ENCODE data around the gene VPS45. TPM values are rescaled to one million over a fixed set of nuclear protein-coding genes. Genes with fewer than 3 reads are reported as not detected.
"Not testable (repeated sequence)": the region's sequence is repeated elsewhere in the genome, so short reads cannot be mapped to it uniquely, and the experiment has no call there.

The VPS45 gene
- polyA plus RNA-seq, 1 donor = 45.4 TPM

- DNase-seq (ENCODE audit: low read depth) = no peak
Observed at GRCh38 chr1:150159550-150159949, 92.0 kb downstream of the VPS45 start.

DNA sequence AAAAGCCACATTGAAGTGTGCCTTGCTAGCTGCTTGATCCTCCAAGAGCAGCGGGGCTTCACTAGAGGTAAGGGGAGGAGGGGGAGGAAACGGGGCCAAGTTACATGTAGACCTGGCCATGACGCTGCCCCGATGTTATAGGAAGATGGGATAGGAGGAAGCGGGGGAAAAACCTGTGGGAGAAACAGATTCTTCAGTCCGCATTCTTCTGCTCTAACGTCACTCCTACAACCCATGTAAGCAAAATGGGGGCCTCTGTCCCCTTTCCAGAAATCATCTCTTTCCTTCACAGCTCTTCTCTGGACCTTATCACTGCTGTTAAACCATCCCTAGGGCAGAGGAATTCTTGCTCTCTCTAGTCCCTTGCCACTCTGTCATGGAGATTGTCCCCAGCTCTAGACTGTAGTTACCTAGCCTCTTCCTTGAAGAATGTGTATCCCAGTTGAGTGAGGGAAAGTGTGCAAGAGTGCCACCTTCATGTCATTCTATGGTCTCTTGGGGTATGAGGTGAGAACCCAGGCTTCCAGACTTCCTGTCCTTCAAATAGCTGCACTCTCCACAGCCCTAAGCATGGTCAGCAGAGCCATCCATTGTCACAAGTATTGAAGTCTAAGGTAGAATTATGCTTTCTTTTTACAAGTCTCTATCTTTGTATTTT lies 93.5 kb downstream of the VPS45 start:
- no peak for DNase-seq (ENCODE audit: low read depth)

DNA sequence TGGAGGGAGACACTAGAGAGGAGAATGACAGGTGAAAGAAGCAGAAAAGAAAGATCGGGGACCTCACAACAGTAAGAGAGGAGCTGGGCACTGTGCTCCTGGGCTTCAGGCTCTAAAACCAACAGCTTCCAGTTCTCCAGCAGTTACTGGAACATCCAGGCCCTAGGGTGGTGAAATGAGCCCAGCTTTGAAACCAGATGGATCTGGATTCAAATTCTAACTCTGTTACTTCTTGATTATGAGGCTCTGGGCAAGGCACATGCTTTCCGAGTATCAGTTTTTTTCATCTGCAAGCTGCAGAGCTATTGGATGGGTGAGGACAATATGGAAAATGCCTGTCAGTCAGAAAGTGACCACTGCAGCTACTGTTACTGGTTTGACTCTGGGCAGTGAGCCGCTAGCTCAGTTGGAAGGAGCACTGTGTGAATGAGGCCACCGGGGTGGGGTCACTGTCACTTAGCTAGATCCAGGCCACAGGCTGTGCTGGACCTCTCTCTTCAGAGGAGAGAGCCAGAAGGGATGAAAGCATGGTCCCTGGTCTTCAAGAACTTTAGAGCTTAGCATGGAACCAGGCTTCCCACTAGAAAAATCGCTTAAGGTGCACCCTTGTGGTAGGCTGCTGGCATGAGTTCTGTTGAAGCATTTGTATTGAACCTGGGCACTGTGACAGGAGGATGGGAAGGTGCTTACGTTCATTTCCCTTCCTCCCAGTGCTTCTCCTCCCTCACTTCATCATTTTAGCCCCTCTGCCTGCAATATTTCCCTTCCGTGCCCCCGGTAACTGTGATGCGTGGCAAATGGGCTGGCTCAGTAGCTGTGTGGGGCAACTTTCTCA lies 94.4 kb downstream of the VPS45 start:
- no peak for DNase-seq (ENCODE audit: low read depth)

GRCh38 chr1:150162582-150162861 lies 94.9 kb downstream of the VPS45 start:
- DNase-seq (ENCODE audit: low read depth) = no peak

GRCh38 chr1:150162862-150163706 lies 95.5 kb downstream of the VPS45 start:
- DNase-seq (ENCODE audit: low read depth) = peak; percentile 92

- DNase-seq (ENCODE audit: low read depth) = no peak
Observed at GRCh38 chr1:150164224-150164623, 96.6 kb downstream of the VPS45 start.

- no peak for DNase-seq (ENCODE audit: low read depth)
Observed at GRCh38 chr1:150164779-150165178, 97.2 kb downstream of the VPS45 start.

DNA sequence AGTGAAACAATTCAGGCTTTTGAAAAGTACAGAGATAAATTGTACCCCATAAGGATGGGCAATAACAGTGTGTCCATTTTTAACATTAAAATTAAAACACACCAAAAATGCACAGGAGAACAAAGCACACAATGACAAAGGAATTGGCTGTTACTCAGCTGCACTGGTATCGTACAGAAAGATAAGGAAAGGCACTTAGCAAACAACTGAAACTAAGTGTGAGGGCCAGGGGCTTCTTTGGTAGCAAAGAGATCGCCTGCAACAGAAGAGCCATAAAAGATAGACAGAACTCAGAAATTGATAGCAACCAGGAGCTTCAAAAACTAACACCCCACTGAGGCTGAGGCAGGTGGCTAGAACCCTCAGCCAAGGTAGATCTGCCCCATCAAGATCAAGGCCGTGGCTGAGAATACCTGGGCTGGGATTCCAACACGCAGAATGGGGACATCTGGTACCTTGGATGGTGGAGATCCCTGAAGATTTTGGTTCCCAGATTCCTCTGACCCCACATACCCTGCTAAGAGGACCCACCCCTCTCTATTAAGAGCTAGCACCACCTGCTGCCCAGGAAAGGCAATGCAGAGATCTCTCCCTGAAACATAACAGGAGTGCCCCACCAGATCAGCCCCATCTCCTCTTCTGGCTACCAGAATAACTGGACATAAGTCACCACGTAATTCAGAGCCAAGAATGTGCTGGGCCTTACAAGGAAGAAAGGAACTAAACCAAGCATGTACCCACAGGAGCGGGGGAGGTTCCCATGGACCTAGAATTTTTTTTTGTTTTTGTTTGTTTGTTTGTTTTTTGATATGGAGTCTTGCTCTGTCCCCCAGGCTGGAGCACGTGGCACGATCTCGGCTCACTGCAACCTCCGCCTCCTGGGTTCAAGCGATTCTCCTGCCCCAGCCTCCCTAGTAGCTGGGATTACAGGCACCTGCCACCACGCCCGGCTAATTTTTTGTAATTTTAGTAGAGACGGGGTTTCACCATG lies 98.3 kb downstream of the VPS45 start:
- DNase-seq (ENCODE audit: low read depth) = no peak

GRCh38 chr1:150168960-150169601 lies 101.5 kb downstream of the VPS45 start:
- no peak for DNase-seq (ENCODE audit: low read depth)

DNA sequence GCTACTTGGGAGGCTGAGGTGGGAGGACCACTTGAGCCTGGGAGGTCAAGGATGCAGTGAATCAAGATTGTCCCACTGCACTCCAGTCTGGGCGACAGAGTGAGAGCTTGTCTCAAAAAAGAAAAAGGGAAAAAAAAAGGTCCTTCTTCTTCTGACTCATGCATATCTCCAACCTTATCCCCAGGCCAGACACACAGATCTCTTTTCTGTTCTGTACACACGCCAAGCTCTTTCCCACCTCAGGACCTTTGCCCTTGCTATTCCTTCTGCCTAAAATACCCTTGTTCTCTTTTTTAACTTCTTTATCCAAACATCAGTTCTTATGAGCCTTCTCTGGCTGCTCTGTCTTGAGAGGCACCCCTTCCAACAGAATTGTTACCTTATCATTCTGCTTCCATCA lies 104.2 kb downstream of the VPS45 start:
- DNase-seq (ENCODE audit: low read depth) = no peak

DNA sequence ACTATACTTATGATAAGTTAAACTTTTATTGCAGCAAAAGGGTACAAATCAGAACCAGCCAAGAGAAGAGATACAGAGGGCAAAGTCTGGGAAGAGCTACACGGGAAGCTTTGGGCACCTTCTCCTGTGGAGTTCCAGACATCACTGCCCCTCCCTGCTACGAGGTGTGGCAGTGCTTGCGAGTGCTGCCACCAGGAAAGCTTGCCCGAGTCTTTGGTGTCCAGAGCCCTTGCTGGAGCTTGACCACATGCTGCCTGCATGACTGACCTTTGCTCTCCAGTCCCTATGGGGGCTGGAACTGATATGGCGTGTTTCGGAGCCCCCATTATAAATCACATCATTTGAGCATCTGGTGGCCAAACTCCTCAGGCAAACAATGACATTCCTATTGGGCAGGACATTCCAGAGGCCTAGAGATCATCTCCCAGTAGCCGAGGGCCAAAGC lies 105.6 kb downstream of the VPS45 start:
- DNase-seq (ENCODE audit: low read depth) = no peak

GRCh38 chr1:150176593-150176992 lies 109.0 kb downstream of the VPS45 start:
- DNase-seq (ENCODE audit: low read depth) = no peak

- DNase-seq (ENCODE audit: low read depth) = no peak
Observed at GRCh38 chr1:150178548-150178947, 111.0 kb downstream of the VPS45 start.

- no peak for DNase-seq (ENCODE audit: low read depth)
Observed at GRCh38 chr1:150179867-150180266, 112.3 kb downstream of the VPS45 start.

DNA sequence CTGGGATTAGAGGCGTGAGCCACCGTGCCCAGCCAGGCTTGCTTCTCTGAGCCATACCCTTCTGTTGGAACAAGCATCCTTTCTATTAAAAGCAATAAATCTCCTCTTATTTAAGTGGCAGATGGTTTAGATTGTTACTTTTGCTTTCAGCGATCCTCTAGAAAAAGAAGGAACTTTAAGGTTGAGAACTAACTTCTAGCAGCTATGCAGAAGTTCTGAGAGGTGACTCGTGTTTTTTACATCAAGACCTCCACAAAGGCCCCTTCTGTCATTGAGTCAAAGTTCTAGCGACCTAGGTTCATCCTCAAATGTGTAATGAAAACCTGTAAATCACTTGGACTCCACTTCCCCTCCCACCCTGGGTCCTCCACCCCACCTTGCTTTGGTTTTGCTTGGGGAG lies 112.9 kb downstream of the VPS45 start:
- no peak for DNase-seq (ENCODE audit: low read depth)

DNA sequence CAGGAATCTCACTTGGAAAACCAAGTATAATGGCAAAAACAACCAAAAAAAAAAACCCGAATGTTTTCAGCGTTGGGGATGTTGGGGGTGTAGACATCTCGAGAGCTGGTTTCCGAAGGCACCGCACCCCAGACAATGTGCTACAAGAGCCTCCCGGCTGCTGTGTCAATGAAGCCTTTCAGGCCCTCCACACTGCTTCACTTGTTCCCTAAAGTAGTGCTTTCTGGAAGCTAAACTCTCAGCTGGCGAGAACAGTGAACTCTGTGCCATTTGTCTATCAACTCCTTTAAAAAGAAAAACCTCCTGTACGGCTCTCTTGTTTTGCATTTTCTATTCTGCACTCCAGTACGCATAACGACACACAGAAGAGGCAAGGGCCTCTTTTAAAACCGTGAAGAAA lies 114.7 kb downstream of the VPS45 start:
- no peak for DNase-seq (ENCODE audit: low read depth)

- DNase-seq (ENCODE audit: low read depth) = no peak
Observed at GRCh38 chr1:150183061-150183460, 115.5 kb downstream of the VPS45 start.

- no peak for DNase-seq (ENCODE audit: low read depth)
Observed at GRCh38 chr1:150185481-150185880, 117.9 kb downstream of the VPS45 start.

DNA sequence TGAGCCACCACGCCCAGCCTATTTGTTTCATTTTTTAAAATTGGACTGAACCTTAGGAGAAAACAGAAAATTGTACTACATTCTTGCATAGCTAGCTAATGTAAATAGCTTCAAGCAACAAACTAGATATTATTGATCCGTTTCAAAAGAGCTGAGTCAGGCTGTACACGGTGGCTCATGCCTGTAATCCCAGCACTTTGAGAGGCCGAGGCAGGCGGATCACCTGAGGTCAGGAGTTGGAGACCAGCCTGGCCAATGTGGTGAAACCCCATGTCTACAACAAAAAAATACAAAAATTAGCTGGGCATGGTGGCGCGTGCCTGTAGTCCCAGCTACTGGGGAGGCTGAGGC lies 118.8 kb downstream of the VPS45 start:
- not testable (repeated sequence) for DNase-seq (ENCODE audit: low read depth)

DNA sequence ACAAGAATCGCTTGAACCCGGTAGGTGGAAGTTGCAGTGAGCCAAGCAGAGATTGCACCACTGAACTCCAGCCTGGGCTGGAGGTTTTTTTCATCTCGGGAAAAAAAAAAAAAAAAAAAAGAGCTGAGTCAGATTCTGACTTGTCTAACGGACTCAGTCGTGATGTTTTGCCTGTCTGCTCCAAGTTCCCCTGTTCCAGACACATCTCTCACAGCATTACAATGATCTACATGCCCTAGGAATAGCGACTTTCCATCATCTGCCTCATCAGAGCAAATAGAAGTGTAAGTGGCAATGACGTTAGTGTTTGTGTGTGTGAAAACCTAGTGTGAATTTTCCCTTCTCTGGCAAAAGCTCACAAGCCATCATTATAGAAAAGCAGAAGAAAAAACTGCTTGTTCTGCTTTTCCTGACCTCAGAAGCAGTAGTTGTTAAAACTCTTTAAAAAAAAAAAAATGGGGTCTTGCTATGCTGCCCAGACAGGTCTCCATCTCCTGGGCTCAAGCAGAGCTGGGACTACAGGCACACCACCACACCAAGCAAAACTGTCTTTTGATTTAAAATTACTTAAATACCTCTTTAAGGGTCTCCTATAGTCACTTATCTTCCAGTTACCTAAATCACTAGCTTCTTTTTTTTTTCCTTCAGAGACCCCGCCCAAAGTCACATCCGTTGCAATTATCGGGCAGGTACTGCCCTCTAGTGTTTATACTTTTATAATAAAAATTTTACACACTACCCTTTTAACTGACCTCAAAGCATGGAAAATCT lies 119.4 kb downstream of the VPS45 start:
- DNase-seq (ENCODE audit: low read depth) = peak; percentile 28
